GM18520 (cell line): Measurements from ENCODE around the gene GAB3.
"Not testable (repeated sequence)": the region's sequence is repeated elsewhere in the genome, so short reads cannot be mapped to it uniquely, and the experiment has no call there.

Experiments used
- ATAC-seq: cut with Tn5 transposase; IDR thresholded peaks from one replicate; pipeline ENCODE4 v1.9.1; 2021; ENCODE audit not compliant: unreplicated experiment

The GAB3 gene

GRCh38 chrX:154721155-154721554 lies 29.7 kb downstream of the GAB3 start:
- no peak for ATAC-seq

- ATAC-seq = no peak
These were observed 30.8 kb downstream of the GAB3 start for GRCh38 chrX:154720067-154720466.

- no peak for ATAC-seq
These were observed 31.7 kb downstream of the GAB3 start for GRCh38 chrX:154719132-154719675.

- ATAC-seq = no peak
These were observed 32.3 kb downstream of the GAB3 start for GRCh38 chrX:154718616-154719015.

- ATAC-seq = no peak
These were observed 33.1 kb downstream of the GAB3 start for GRCh38 chrX:154717824-154718223.

- ATAC-seq = no peak
These were observed 35.1 kb downstream of the GAB3 start for GRCh38 chrX:154715825-154716224.

GRCh38 chrX:154714925-154715324 lies 36.0 kb downstream of the GAB3 start:
- ATAC-seq = no peak

GRCh38 chrX:154712781-154713740 lies 37.8 kb downstream of the GAB3 start:
- ATAC-seq = peak; percentile 89

- no peak for ATAC-seq
These were observed 39.6 kb downstream of the GAB3 start for GRCh38 chrX:154711264-154711663.

- ATAC-seq = no peak
These were observed 40.6 kb downstream of the GAB3 start for GRCh38 chrX:154710309-154710708.

GRCh38 chrX:154698630-154699248 lies 52.1 kb downstream of the GAB3 start:
- no peak for ATAC-seq

- no peak for ATAC-seq
These were observed 54.2 kb downstream of the GAB3 start for GRCh38 chrX:154696676-154697045.

- no peak for ATAC-seq
These were observed 54.8 kb downstream of the GAB3 start for GRCh38 chrX:154695911-154696675.

GRCh38 chrX:154693394-154693793 lies 57.5 kb downstream of the GAB3 start:
- ATAC-seq = no peak

- ATAC-seq = not testable (repeated sequence)
These were observed 60.4 kb downstream of the GAB3 start for GRCh38 chrX:154690438-154690837.

GRCh38 chrX:154672084-154672483 lies 78.8 kb downstream of the GAB3 start:
- ATAC-seq = not testable (repeated sequence)

GRCh38 chrX:154670848-154671247 lies 80.0 kb downstream of the GAB3 start:
- not testable (repeated sequence) for ATAC-seq

GRCh38 chrX:154661899-154662298 lies 89.0 kb downstream of the GAB3 start:
- ATAC-seq = no peak

GRCh38 chrX:154661170-154661569 lies 89.7 kb downstream of the GAB3 start:
- ATAC-seq = no peak

- no peak for ATAC-seq
These were observed 90.3 kb downstream of the GAB3 start for GRCh38 chrX:154660541-154660940.

GRCh38 chrX:154658957-154659356 lies 91.9 kb downstream of the GAB3 start:
- ATAC-seq = no peak
